ENCODE results near the gene MAP2K1.

DNA sequence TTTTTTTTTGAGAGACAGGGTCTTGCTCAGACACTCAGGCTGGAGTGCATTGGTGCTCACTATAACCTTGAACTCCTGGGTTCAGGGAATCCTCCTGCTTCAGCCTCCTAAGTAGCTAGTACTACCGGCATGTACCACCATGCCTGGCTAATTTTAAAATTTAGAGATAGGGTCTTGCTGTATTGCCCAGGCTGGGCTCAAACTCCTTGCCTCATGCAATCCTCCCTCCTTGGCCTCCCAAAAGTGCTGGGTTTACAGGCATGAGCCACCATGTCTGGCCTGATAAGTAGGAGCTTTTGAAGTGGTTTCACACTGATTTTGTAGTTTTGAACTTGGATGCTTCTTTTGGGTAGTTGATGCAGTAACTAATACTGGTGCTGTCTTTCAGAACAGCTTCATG, 7.8 kb downstream of the MAP2K1 start:
- TF ChIP-seq, protein P1, sequence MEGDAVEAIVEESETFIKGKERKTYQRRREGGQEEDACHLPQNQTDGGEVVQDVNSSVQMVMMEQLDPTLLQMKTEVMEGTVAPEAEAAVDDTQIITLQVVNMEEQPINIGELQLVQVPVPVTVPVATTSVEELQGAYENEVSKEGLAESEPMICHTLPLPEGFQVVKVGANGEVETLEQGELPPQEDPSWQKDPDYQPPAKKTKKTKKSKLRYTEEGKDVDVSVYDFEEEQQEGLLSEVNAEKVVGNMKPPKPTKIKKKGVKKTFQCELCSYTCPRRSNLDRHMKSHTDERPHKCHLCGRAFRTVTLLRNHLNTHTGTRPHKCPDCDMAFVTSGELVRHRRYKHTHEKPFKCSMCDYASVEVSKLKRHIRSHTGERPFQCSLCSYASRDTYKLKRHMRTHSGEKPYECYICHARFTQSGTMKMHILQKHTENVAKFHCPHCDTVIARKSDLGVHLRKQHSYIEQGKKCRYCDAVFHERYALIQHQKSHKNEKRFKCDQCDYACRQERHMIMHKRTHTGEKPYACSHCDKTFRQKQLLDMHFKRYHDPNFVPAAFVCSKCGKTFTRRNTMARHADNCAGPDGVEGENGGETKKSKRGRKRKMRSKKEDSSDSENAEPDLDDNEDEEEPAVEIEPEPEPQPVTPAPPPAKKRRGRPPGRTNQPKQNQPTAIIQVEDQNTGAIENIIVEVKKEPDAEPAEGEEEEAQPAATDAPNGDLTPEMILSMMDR (IDR thresholded peaks at IDR 0.05) = no peak
- no peak for TF ChIP-seq POLR2A (IDR thresholded peaks at IDR 0.05)
- no peak for TF ChIP-seq POLR2AphosphoS5 (IDR thresholded peaks at IDR 0.05)

Measured in transverse colon (tissue), 4 donors.